Measurements from ENCODE around the gene ARHGEF35.
"Not testable (repeated sequence)": the region's sequence is repeated elsewhere in the genome, so short reads cannot be mapped to it uniquely, and the experiment has no call there.

Gene ARHGEF35

GRCh38 chr7:144195212-144195872 lies at the start of gene ARHGEF35:
TSS of gene ARHGEF35 (minus strand) at chr7:144195833. CDS start at chr7:144188383, 7,450 bp downstream.
- DNase-seq, result peak; percentile 3

- DNase-seq, result not testable (repeated sequence)
Observed at GRCh38 chr7:144245372-144245771, 49.7 kb upstream of the ARHGEF35 start.

GRCh38 chr7:144239365-144239764 lies 43.7 kb upstream of the ARHGEF35 start, which contains the start of gene OR2A42:
TSS of gene OR2A42 (minus strand) at chr7:144239605. CDS start at chr7:144232843, 6,762 bp downstream.
- not testable (repeated sequence) for DNase-seq

GRCh38 chr7:144238530-144239082 lies 43.0 kb upstream of the ARHGEF35 start:
- DNase-seq, result not testable (repeated sequence)

- not testable (repeated sequence) for DNase-seq
Observed at GRCh38 chr7:144233039-144233438, 37.4 kb upstream of the ARHGEF35 start.

- not testable (repeated sequence) for DNase-seq
Observed at GRCh38 chr7:144231027-144231426, 35.4 kb upstream of the ARHGEF35 start.

- DNase-seq, result not testable (repeated sequence)
Observed at GRCh38 chr7:144228810-144229209, 33.2 kb upstream of the ARHGEF35 start.

- DNase-seq, result not testable (repeated sequence)
Observed at GRCh38 chr7:144226866-144227265, 31.2 kb upstream of the ARHGEF35 start.

GRCh38 chr7:144223675-144224074 lies 28.0 kb upstream of the ARHGEF35 start:
- DNase-seq, result not testable (repeated sequence)

GRCh38 chr7:144220531-144220930 lies 24.9 kb upstream of the ARHGEF35 start:
- DNase-seq, result not testable (repeated sequence)

GRCh38 chr7:144219149-144219548 lies 23.5 kb upstream of the ARHGEF35 start:
- DNase-seq, result not testable (repeated sequence)

GRCh38 chr7:144218581-144218980 lies 22.9 kb upstream of the ARHGEF35 start:
- not testable (repeated sequence) for DNase-seq

GRCh38 chr7:144217200-144217599 lies 21.6 kb upstream of the ARHGEF35 start:
- not testable (repeated sequence) for DNase-seq

- DNase-seq, result not testable (repeated sequence)
Observed at GRCh38 chr7:144205306-144205705, 9.7 kb upstream of the ARHGEF35 start.

- DNase-seq, result not testable (repeated sequence)
Observed at GRCh38 chr7:144203086-144203485, 7.5 kb upstream of the ARHGEF35 start.

GRCh38 chr7:144201978-144202377 lies 6.3 kb upstream of the ARHGEF35 start:
- DNase-seq, result not testable (repeated sequence)

GRCh38 chr7:144198934-144199333 lies 3.3 kb upstream of the ARHGEF35 start:
- DNase-seq, result not testable (repeated sequence)

- DNase-seq, result not testable (repeated sequence)
Observed at GRCh38 chr7:144194453-144194852, 1.2 kb downstream of the ARHGEF35 start.

- DNase-seq, result not testable (repeated sequence)
Observed at GRCh38 chr7:144193782-144194181, 1.9 kb downstream of the ARHGEF35 start.

GRCh38 chr7:144188578-144189171 lies 7.0 kb downstream of the ARHGEF35 start:
- DNase-seq, result not testable (repeated sequence)

GRCh38 chr7:144187848-144188247 lies 7.8 kb downstream of the ARHGEF35 start:
- not testable (repeated sequence) for DNase-seq

- not testable (repeated sequence) for DNase-seq
Observed at GRCh38 chr7:144183166-144183565, 12.5 kb downstream of the ARHGEF35 start, which contains the start of gene CTAGE4. TSS of gene CTAGE4 (plus strand) at chr7:144183466. CDS start at chr7:144183504, 38 bp downstream.

- not testable (repeated sequence) for DNase-seq
Observed at GRCh38 chr7:144179165-144179479, 16.5 kb downstream of the ARHGEF35 start.

Data from activated naive CD4-positive, alpha-beta T cell treated with Interleukin-2 at 50 U/mL for 16 hours (primary cell).